Kidney (tissue), 14 donors: ENCODE results near the gene PTPRC. TPM values are rescaled to one million over a fixed set of nuclear protein-coding genes. Genes with fewer than 3 reads are reported as not detected.

Source experiments
- DNase-seq, 5 donors: peaks; one replicate each; pipeline ENCODE4 v3.0.0-alpha.2; 2013 to 2020
- FAIRE-seq: peaks from 2 replicates; lab custom pipeline; 2012; peaks lifted over from hg19 to GRCh38; lab: Jason Lieb, UNC
- H3K27ac ChIP-seq, 2 donors: one replicate each; pipeline ENCODE4 v1.7.0; 2013; ENCODE audit warnings: low read depth in 2 of 2, low read length in 2 of 2, inconsistent platforms in 1 of 2
- H3K27me3 ChIP-seq: one replicate; pipeline ENCODE4 v1.7.1; 2013; ENCODE audit warnings: low read length, inconsistent platforms; ENCODE audit not compliant: control insufficient read depth, insufficient read depth
- H3K36me3 ChIP-seq, 3 donors: one replicate each; pipeline versions ENCODE4 v1.7.0 to v1.7.1; 2013; ENCODE audit warnings: low read length in 3 of 3, control low read depth in 1 of 3, inconsistent platforms in 1 of 3; ENCODE audit not compliant: insufficient read depth in 3 of 3, control insufficient read depth in 2 of 3
- H3K4me1 ChIP-seq, 3 donors: one replicate each; pipeline versions ENCODE4 v1.7.0 to v1.7.1; 2013; ENCODE audit warnings: low read length in 3 of 3, inconsistent platforms in 1 of 3, low read depth in 1 of 3; ENCODE audit not compliant: control insufficient read depth in 2 of 3, insufficient read depth in 2 of 3
- H3K4me3 ChIP-seq, 3 donors: one replicate each; pipeline versions ENCODE4 v1.7.0 to v1.8.1; 2013; ENCODE audit warnings: low read length in 3 of 3, control low read depth in 1 of 3, inconsistent platforms in 1 of 3
- H3K9ac ChIP-seq, 3 donors: one replicate each; pipeline versions ENCODE4 v1.7.0 to v1.7.1; 2013; ENCODE audit warnings: low read length in 3 of 3, control low read depth in 1 of 3, inconsistent platforms in 1 of 3
- H3K9me3 ChIP-seq, 3 donors: one replicate each; pipeline versions ENCODE4 v1.7.0 to v1.7.1; 2013; ENCODE audit warnings: low read length in 3 of 3, control low read depth in 1 of 3, inconsistent platforms in 1 of 3; ENCODE audit not compliant: control insufficient read depth in 2 of 3, insufficient read depth in 1 of 3
- CTCF ChIP-seq: IDR thresholded peaks from 3 replicates; pipeline ENCODE4 v1.5.1; 2012; ENCODE audit warnings: mild to moderate bottlenecking, moderate library complexity, borderline replicate concordance; ENCODE audit not compliant: insufficient read depth; ENCODE audit errors: extremely low read depth
- intact Hi-C: fragments of 100-400 bp; cut with DNase I; formaldehyde crosslinking; loops from one replicate; pipeline ENCODE4 v1.11.1; 2022
- polyA plus RNA-seq: library from polyadenylated mRNA; stranded (reverse); fragments of 350-450 nt; fragmentation: Illumina TruSeq; extraction: RNeasy Lipid Tissue Mini Kit (QIAGEN cat#74804); gene quantifications from one replicate; pipeline ENCODE4 v1.2.3, GENCODE V29; 2014; ENCODE audit warnings: low read depth, low replicate concordance; ENCODE audit not compliant: insufficient read depth
- total RNA-seq: library from RNA; stranded (reverse); fragmentation: NEBNext Ultra II Directional; extraction: Animal tissue kit (Norgen Biotek cat#: 25700); gene quantifications from one replicate; pipeline ENCODE4 v1.2.1, GENCODE V29; 2021
- donor health status: control.
- donor health status: control.
- donor health status: control.
- donor health status: control.
- donor health status: control.
- donor health status: DM: yes; HTN: yes; CAD: no.
- donor health status: Normal renal cell carcinoma (clear cell type).

Gene PTPRC
- total and polyA plus RNA-seq, 2 donors from 2014 or later: 1.4 to 60.2 TPM

DNA sequence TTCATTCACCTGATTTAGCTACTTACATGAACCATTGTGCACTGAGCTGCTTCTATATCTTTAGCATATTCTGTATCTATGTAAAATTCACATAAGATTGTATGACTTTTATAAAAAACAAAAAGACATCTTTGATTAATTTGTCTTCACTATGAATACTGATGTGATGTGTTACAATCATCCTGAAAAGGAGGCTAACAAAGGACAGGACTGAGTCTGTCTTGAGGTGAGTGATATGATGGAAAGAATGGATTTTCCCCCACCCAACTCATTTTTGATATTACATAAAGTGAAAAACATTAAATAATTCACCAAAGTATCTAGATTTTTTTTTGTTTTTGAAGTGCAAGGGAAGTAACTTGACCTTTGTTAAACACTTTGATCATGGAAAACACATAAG lies 9.8 kb downstream of the PTPRC start:
- Histone ChIP-seq H3K36me3 (no peaks in the 10 kb centered on the region), H3K27ac (no peak overlapping the region), H3K4me1 (no peaks in the 10 kb centered on the region), H3K9ac (no peak overlapping the region), H3K27me3 (no peaks in the 10 kb centered on the region), H3K9me3 (no peaks in the 10 kb centered on the region), H3K4me3 (no peak overlapping the region)
- FAIRE-seq (no peak), DNase-seq (no peak)
- intact Hi-C loops: no loop called here
- no peak for TF ChIP-seq CTCF

GRCh38 chr1:198649232-198649967 lies 10.6 kb downstream of the PTPRC start:
- TF ChIP-seq CTCF: no peak
- Histone ChIP-seq H3K27me3 (no peaks in the 10 kb centered on the region), H3K9ac (no peak overlapping the region), H3K9me3 (no peaks in the 10 kb centered on the region), H3K27ac (no peak overlapping the region), H3K36me3 (no peaks in the 10 kb centered on the region), H3K4me1 (no peaks in the 10 kb centered on the region), H3K4me3 (no peak overlapping the region)
- DNase-seq (no peak), FAIRE-seq (no peak)
- intact Hi-C loops: no loop called here

GRCh38 chr1:198649968-198650338 lies 11.1 kb downstream of the PTPRC start:
- no peak for DNase-seq
- no peak overlapping the region for H3K9ac ChIP-seq

More at GRCh38 chr1:198649968-198650338, 11.1 kb downstream of the PTPRC start:
- Histone ChIP-seq H3K27ac (no peak overlapping the region), H3K36me3 (no peaks in the 10 kb centered on the region), H3K4me1 (no peaks in the 10 kb centered on the region), H3K4me3 (no peak overlapping the region), H3K9me3 (no peaks in the 10 kb centered on the region), H3K27me3 (no peaks in the 10 kb centered on the region)
- FAIRE-seq: no peak
- intact Hi-C loops: no loop called here
- no peak for TF ChIP-seq CTCF
